Keratinocyte (primary cell): ENCODE data around the gene TXNDC5. TPM values are rescaled to one million over a fixed set of nuclear protein-coding genes. Genes with fewer than 3 reads are reported as not detected.

Experiments
- DNase-seq: peaks from one replicate; pipeline ENCODE4 v3.0.0-alpha.2; 2011; ENCODE audit warnings: low read depth, missing footprints, low spot score
- FAIRE-seq: peaks from 2 replicates; lab custom pipeline; 2011; peaks lifted over from hg19 to GRCh38; lab: Jason Lieb, UNC
- H2AFZ ChIP-seq: 2 replicates; pipeline ENCODE4 v1.6.0; 2012; ENCODE audit warnings: low read length, control low read depth, inconsistent platforms; ENCODE audit not compliant: control insufficient read depth
- H3K27ac ChIP-seq: 2 replicates; pipeline ENCODE4 v1.5.1; 2011; ENCODE audit warnings: low read length; ENCODE audit not compliant: control insufficient read depth, insufficient read depth
- H3K27me3 ChIP-seq: 3 replicates; pipeline ENCODE4 v1.6.0; 2011; ENCODE audit warnings: low read length; ENCODE audit not compliant: control insufficient read depth, insufficient read depth; ENCODE audit errors: extremely low read depth
- H3K36me3 ChIP-seq, 2 experiments: 2 replicates in 1 of 2; 3 replicates in 1 of 2; pipeline ENCODE4 v1.5.1; 2011; ENCODE audit warnings: low read length in 2 of 2, mild to moderate bottlenecking in 1 of 2; ENCODE audit not compliant: control insufficient read depth in 2 of 2, insufficient read depth in 2 of 2; ENCODE audit errors: extremely low read depth in 1 of 2
- H3K4me1 ChIP-seq: 3 replicates; pipeline ENCODE4 v1.5.1; 2011; ENCODE audit warnings: low read length; ENCODE audit not compliant: control insufficient read depth, insufficient read depth; ENCODE audit errors: extremely low read depth
- H3K4me2 ChIP-seq: 3 replicates; pipeline ENCODE4 v1.6.0; 2011; ENCODE audit warnings: low read depth, low read length; ENCODE audit not compliant: control insufficient read depth, insufficient read depth; ENCODE audit errors: extremely low read depth
- H3K4me3 ChIP-seq, 3 experiments: fragments of 200-600 bp in 1 of 3; sonication (generic) in 1 of 3; 2 replicates in 2 of 3; 3 replicates in 1 of 3; pipeline ENCODE4 v1.5.1; 2011 to 2016; ENCODE audit warnings: low read length in 3 of 3, mild to moderate bottlenecking in 3 of 3, control low read depth in 2 of 3, inconsistent platforms in 1 of 3, low read depth in 1 of 3, mixed read lengths in 1 of 3, mixed run types in 1 of 3, moderate library complexity in 1 of 3; ENCODE audit not compliant: control insufficient read depth in 2 of 3, insufficient read depth in 2 of 3; ENCODE audit errors: extremely low read depth in 1 of 3
- H3K79me2 ChIP-seq: 2 replicates; pipeline ENCODE4 v1.6.0; 2012; ENCODE audit warnings: low read length; ENCODE audit not compliant: control insufficient read depth, insufficient read depth
- H3K9ac ChIP-seq: 3 replicates; pipeline ENCODE4 v1.6.0; 2011; ENCODE audit warnings: low read length; ENCODE audit not compliant: control insufficient read depth, insufficient read depth; ENCODE audit errors: extremely low read depth
- H3K9me1 ChIP-seq: 3 replicates; pipeline ENCODE4 v1.6.0; 2011; ENCODE audit warnings: low read length; ENCODE audit not compliant: control insufficient read depth, insufficient read depth; ENCODE audit errors: extremely low read depth
- H3K9me3 ChIP-seq: 2 replicates; pipeline ENCODE4 v1.5.1; 2012; ENCODE audit warnings: low read depth, low read length; ENCODE audit not compliant: control insufficient read depth
- H4K20me1 ChIP-seq: 3 replicates; pipeline ENCODE4 v1.6.0; 2011; ENCODE audit warnings: low read length; ENCODE audit not compliant: control insufficient read depth, insufficient read depth; ENCODE audit errors: extremely low read depth
- EZH2 ChIP-seq: IDR thresholded peaks from one replicate; pipeline ENCODE4 v1.6.1; 2012; ENCODE audit warnings: inconsistent platforms, mild to moderate bottlenecking, low read length, moderate library complexity
- dilution Hi-C: fragments of 300-500 bp; cut with MboI; formaldehyde crosslinking; loops from one replicate; pipeline ENCODE4 v1.7.0; 2020; ENCODE audit warnings: low sequenced_read_pairs; ENCODE audit not compliant: extremely low pct_ligation_motif_present
- polyA plus RNA-seq, 5 experiments: library from polyadenylated mRNA; depleted of rRNA in 3 of 5; stranded (reverse) in 3 of 5; stranded (forward) in 1 of 5; unstranded in 1 of 5; fragments of >200 nt; gene quantifications; 1 replicate in 1 of 5; 2 replicates in 3 of 5; 3 replicates in 1 of 5; pipeline versions ENCODE4 v1.2.1 to v1.2.3, GENCODE V29; 2011 to 2012; ENCODE audit warnings: missing spikeins in 2 of 5, low read depth in 1 of 5, low replicate concordance in 1 of 5
- TF ChIP-seq, protein P1 (sequence below), 3 experiments: IDR thresholded peaks in 1 of 3; conservative IDR thresholded peaks in 1 of 3; optimal IDR thresholded peaks in 1 of 3; 2 replicates in 2 of 3; 3 replicates in 1 of 3; pipeline versions ENCODE3 to v1.5.1; 2011; ENCODE audit warnings: low read length in 3 of 3, mild to moderate bottlenecking in 3 of 3, moderate library complexity in 2 of 3, control low read depth in 1 of 3, inconsistent platforms in 1 of 3; ENCODE audit not compliant: insufficient read depth in 2 of 3; ENCODE audit errors: extremely low read depth in 1 of 3

TXNDC5 gene
- polyA plus RNA-seq, 1 donor (not counting 4 experiments of a cell fraction or from before 2014, with no cell fraction given): 112 TPM

DNA sequence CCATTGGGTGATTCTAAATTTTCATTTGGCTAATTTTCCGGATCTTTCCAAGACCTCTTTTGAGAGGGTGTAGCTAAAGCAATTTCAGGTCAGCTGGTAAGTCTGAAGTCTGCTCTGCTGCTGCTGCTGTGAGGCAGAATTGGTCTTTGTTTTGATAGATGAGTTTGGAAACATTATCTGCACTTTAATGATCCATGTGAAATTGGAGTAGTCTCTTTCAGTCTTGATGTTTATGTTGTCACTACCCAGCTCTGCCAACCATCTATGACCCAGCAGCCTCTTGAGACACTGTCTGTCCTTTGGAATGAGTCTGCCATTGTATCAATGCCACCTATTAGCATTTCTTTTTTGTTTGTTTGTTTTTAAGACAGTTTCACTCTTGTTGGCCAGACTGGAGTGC, 44.1 kb downstream of the TXNDC5 start:
- H3K4me1 ChIP-seq: no peaks in the 10 kb centered on the region
- dilution Hi-C loops: no loop called here

DNA sequence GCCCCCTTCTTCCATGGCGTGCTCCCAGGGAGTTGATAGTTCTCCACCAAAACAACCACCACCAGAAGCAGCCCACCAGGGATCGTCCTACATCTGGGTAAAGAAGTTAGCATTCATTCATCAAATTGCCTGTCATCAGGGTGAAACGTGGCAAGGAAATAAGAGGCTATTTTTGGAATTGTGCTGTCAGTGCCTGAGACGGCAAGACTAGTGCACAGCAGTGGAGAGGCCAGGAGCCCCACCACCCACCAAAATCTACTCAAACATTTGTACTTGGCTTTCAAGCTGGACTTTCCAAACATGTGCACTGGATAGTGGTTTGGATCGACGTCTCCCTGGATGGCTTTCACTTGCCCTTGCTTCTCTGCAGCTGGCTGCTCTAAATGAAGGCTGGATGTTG, 44.8 kb downstream of the TXNDC5 start:
- H3K4me2 ChIP-seq: no peak overlapping the region
- no peak overlapping the region for H3K27ac ChIP-seq
- dilution Hi-C loops: no loop called here
- H3K4me1 ChIP-seq: no peaks in the 10 kb centered on the region
- FAIRE-seq (no peak), DNase-seq (no peak)
- H4K20me1 ChIP-seq: no peaks in the 10 kb centered on the region
- H3K9me1 ChIP-seq: no peaks in the 10 kb centered on the region
- H3K9ac ChIP-seq: no peak overlapping the region
- H3K9me3 ChIP-seq: no peaks in the 10 kb centered on the region
- no peaks in the 10 kb centered on the region for H3K27me3 ChIP-seq
- H2AFZ ChIP-seq: no peak overlapping the region
- no peaks in the 10 kb centered on the region for H3K79me2 ChIP-seq
- no peak overlapping the region for H3K4me3 ChIP-seq
- TF ChIP-seq, protein P1, sequence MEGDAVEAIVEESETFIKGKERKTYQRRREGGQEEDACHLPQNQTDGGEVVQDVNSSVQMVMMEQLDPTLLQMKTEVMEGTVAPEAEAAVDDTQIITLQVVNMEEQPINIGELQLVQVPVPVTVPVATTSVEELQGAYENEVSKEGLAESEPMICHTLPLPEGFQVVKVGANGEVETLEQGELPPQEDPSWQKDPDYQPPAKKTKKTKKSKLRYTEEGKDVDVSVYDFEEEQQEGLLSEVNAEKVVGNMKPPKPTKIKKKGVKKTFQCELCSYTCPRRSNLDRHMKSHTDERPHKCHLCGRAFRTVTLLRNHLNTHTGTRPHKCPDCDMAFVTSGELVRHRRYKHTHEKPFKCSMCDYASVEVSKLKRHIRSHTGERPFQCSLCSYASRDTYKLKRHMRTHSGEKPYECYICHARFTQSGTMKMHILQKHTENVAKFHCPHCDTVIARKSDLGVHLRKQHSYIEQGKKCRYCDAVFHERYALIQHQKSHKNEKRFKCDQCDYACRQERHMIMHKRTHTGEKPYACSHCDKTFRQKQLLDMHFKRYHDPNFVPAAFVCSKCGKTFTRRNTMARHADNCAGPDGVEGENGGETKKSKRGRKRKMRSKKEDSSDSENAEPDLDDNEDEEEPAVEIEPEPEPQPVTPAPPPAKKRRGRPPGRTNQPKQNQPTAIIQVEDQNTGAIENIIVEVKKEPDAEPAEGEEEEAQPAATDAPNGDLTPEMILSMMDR (optimal IDR thresholded peaks at IDR 0.05 in 1 of 3, IDR thresholded peaks at IDR 0.05 in 1 of 3, conservative IDR thresholded peaks at IDR 0.05 in 1 of 3; ENCODE audit: extremely low read depth in 1 of 3, insufficient read depth in 2 of 3, low read length in 3 of 3): no peak
- TF ChIP-seq EZH2: no peak
- H3K36me3 ChIP-seq: no peaks in the 10 kb centered on the region

More for the DNA sequence above, 44.1 kb downstream of the TXNDC5 start:
- Histone ChIP-seq H3K4me2 (no peak overlapping the region), H3K79me2 (no peaks in the 10 kb centered on the region), H3K36me3 (no peaks in the 10 kb centered on the region), H3K27me3 (no peaks in the 10 kb centered on the region), H4K20me1 (no peaks in the 10 kb centered on the region), H3K9ac (no peak overlapping the region), H3K4me3 (no peak overlapping the region), H3K9me1 (no peaks in the 10 kb centered on the region), H2AFZ (no peak overlapping the region), H3K9me3 (no peaks in the 10 kb centered on the region), H3K27ac (no peak overlapping the region)
- FAIRE-seq (no peak), DNase-seq (no peak)
- TF ChIP-seq, protein P1 (optimal IDR thresholded peaks at IDR 0.05 in 1 of 3, IDR thresholded peaks at IDR 0.05 in 1 of 3, conservative IDR thresholded peaks at IDR 0.05 in 1 of 3; ENCODE audit: extremely low read depth in 1 of 3, insufficient read depth in 2 of 3, low read length in 3 of 3): no peak
- TF ChIP-seq EZH2: no peak
